GM21825 (cell line): Measurements from ENCODE around the gene OAS2.
"Not testable (repeated sequence)": the region's sequence is repeated elsewhere in the genome, so short reads cannot be mapped to it uniquely, and the experiment has no call there.

ENCODE experiments used
- ATAC-seq: cut with Tn5 transposase; IDR thresholded peaks from one replicate; pipeline ENCODE4 v1.9.1; 2021; ENCODE audit warnings: mild to moderate bottlenecking, moderate library complexity; ENCODE audit not compliant: unreplicated experiment

Gene OAS2

GRCh38 chr12:112948806-112949205, 29.5 kb upstream of the OAS2 start:
- ATAC-seq, result no peak

GRCh38 chr12:112950701-112951100, 27.6 kb upstream of the OAS2 start:
- no peak for ATAC-seq

- ATAC-seq, result not testable (repeated sequence)
Measured at GRCh38 chr12:112957125-112957524, 21.2 kb upstream of the OAS2 start.

- no peak for ATAC-seq
Measured at GRCh38 chr12:112961074-112961473, 17.2 kb upstream of the OAS2 start.

- ATAC-seq, result no peak
Measured at GRCh38 chr12:112961536-112961935, 16.8 kb upstream of the OAS2 start.

GRCh38 chr12:112962561-112962960, 15.8 kb upstream of the OAS2 start:
- no peak for ATAC-seq

GRCh38 chr12:112963227-112963861, 15.0 kb upstream of the OAS2 start:
- no peak for ATAC-seq

GRCh38 chr12:112964067-112964670, 14.2 kb upstream of the OAS2 start:
- ATAC-seq, result no peak

GRCh38 chr12:112964915-112965314, 13.4 kb upstream of the OAS2 start:
- no peak for ATAC-seq

- no peak for ATAC-seq
Measured at GRCh38 chr12:112965643-112966042, 12.7 kb upstream of the OAS2 start.

GRCh38 chr12:112967306-112967705, 11.0 kb upstream of the OAS2 start:
- no peak for ATAC-seq

GRCh38 chr12:112967858-112968257, 10.5 kb upstream of the OAS2 start:
- ATAC-seq, result no peak

- ATAC-seq, result no peak
Measured at GRCh38 chr12:112969547-112970306, 8.6 kb upstream of the OAS2 start.

GRCh38 chr12:112970391-112970790, 7.9 kb upstream of the OAS2 start:
- no peak for ATAC-seq

GRCh38 chr12:112971248-112971647, 7.1 kb upstream of the OAS2 start:
- ATAC-seq, result no peak

GRCh38 chr12:112973011-112973735, 5.1 kb upstream of the OAS2 start:
- no peak for ATAC-seq

GRCh38 chr12:112973818-112974231, 4.5 kb upstream of the OAS2 start:
- ATAC-seq, result no peak

GRCh38 chr12:112974904-112975303, 3.4 kb upstream of the OAS2 start:
- no peak for ATAC-seq

GRCh38 chr12:112977139-112977538, 1.2 kb upstream of the OAS2 start:
- no peak for ATAC-seq

GRCh38 chr12:112977641-112978040, 678 bp upstream of the OAS2 start:
- ATAC-seq, result no peak

GRCh38 chr12:112979041-112979680, 842 bp downstream of the OAS2 start:
- ATAC-seq, result peak; percentile 35
